ENCODE results near the gene DAB2IP. TPM values are rescaled to one million over a fixed set of nuclear protein-coding genes. Genes with fewer than 3 reads are reported as not detected.
A peak's percentile ranks its signal among the peaks of the same experiment; 100 is the strongest.

Gene DAB2IP
- total RNA-seq, 1 donor from 2014 or later: 71.6 TPM

DNA sequence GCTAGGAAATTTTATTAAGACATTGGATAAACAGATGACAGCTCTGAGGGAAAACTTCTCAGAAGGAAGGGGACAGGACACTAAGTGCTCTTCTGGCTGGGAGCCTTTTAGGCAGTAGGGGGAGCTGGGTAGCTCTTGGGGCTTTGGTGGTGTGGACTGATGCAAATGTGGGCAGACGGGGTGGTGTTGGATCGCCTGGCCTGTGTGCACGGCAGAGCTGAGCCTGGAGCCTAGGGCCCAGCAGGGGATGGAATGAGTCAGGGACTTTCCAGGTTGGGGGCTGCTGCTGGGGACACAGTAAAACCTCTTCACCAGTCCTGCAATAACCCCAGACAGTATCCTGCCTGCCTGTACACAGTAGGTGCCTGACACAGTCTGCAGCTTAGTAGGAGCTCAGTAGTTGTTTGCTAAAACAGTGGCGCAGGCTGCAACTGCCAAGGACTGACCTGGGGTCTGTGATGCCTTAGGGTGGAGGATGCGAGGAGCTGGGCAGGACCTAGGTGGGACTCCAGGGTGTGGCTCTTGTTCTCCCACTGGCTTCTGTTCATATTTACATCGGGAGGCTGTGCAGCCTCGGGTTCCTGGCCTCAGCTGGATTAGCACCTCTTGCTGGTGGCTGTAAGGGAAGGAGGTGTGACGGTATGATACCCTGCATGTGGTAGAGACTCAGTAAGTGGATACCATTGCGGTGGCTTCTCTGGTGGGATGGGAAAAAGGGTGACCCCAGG lies 83.8 kb downstream of the DAB2IP start:
- Histone ChIP-seq H3K4me1 (peaks cover 39 to 62% of the 10 kb centered on the region in 2 donors), H3K36me3 (no peaks in the 10 kb centered on the region), H3K4me3 (peak overlapping the region; percentile 45 to 66), H3K27ac (peak overlapping the region; percentile 91 to 94), H3K9me3 (no peaks in the 10 kb centered on the region), H3K27me3 (no peaks in the 10 kb centered on the region)
- DNase-seq (ENCODE audit: low spot score in 2 of 2): no peak
- TF ChIP-seq, protein P1, sequence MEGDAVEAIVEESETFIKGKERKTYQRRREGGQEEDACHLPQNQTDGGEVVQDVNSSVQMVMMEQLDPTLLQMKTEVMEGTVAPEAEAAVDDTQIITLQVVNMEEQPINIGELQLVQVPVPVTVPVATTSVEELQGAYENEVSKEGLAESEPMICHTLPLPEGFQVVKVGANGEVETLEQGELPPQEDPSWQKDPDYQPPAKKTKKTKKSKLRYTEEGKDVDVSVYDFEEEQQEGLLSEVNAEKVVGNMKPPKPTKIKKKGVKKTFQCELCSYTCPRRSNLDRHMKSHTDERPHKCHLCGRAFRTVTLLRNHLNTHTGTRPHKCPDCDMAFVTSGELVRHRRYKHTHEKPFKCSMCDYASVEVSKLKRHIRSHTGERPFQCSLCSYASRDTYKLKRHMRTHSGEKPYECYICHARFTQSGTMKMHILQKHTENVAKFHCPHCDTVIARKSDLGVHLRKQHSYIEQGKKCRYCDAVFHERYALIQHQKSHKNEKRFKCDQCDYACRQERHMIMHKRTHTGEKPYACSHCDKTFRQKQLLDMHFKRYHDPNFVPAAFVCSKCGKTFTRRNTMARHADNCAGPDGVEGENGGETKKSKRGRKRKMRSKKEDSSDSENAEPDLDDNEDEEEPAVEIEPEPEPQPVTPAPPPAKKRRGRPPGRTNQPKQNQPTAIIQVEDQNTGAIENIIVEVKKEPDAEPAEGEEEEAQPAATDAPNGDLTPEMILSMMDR (IDR thresholded peaks at IDR 0.05): peak in 2 of 3 experiments; percentile 17 to 45
- intact Hi-C loops (cut with DNase I): no loop called here

DNA sequence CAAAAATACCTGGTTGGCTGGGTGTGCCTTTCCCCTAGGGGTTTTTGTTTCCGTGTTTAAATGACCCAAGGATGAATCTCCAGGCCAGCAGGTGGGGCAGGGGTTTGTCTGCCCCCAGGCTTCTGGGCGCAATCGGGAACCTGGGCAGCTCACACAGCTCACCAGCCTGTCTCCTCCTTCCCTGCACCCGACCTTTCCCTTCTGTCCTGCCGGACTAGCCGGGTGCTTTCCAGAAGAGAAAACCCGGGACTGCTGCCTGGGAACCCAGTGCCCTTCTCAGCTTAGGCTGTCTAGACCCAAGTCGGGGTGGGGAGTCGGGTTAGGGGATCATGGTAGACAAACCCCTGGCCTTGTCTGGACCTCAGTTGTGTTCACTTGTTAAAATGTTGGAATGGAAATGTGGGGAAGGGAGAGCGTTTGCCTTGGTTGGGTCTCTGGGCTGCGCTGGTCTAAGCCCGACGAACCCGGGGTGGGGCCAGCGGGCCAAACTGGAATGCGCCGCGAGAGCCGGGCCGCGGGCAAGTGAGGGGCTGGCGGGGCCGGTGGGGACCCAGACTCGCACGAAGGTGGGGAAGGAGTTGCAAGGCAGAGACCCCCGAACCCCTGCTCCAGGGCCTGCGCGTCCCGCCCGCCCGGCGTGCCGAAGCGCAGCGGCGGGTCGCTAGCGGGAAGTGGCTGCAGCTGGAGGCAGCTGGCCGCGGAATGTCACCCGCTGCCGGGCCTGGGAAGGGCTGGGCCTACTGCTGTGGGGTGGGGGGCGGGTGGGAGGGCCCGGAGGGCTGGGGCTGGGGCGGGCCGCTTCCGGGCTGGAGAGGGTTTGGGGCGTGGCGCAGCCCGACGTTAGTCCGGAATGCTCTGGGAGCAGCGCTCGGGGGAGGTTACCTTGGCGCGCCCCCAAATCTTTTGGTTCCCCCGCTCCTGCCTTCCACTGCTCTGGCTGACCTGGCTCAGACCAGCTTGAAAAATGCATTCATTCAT lies 84.6 kb downstream of the DAB2IP start:
- Histone ChIP-seq H3K36me3 (no peaks in the 10 kb centered on the region), H3K27me3 (no peaks in the 10 kb centered on the region), H3K4me3 (peak overlapping the region; percentile 45 to 66), H3K4me1 (peaks cover 38 to 57% of the 10 kb centered on the region in 2 donors), H3K9me3 (no peaks in the 10 kb centered on the region), H3K27ac (peak overlapping the region; percentile 91 to 94)
- peak in 1 of 2 donors; percentile 84 for DNase-seq (ENCODE audit: low spot score in 2 of 2)
- TF ChIP-seq, protein P1 (IDR thresholded peaks at IDR 0.05): no peak
- intact Hi-C loops (cut with DNase I): no loop called here

DNA sequence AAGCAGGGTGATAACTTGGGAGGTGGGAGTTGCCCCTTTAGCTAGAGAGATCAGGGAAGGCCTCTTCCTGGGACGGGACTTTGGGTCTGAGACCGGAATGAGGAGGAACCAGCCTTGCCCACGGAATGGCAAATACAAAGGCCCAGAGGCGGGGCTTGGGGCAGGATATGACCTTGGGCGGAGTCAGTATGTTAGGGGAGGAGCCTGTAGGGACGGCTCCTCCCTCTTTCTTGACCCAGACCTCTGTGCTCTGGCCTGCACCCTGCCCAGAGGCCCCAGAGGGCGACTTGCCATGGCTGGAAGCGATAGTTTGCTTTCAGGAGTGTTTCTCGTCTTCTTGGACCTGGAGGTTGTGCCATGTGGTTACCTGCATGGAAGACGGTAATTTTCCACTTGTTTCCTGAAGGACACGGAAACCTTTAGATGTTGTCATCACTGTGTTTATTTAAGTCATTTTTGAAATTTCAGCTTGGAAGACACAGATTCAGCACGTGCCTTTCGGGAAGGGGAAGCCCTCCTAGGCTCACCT lies 85.6 kb downstream of the DAB2IP start:
- TF ChIP-seq, protein P1 (IDR thresholded peaks at IDR 0.05): no peak
- Histone ChIP-seq H3K4me3 (peak overlapping the region; percentile 18 to 66), H3K4me1 (peaks cover 31 to 53% of the 10 kb centered on the region in 2 donors), H3K36me3 (no peaks in the 10 kb centered on the region), H3K27ac (peak overlapping the region; percentile 91 to 94), H3K27me3 (no peaks in the 10 kb centered on the region), H3K9me3 (no peaks in the 10 kb centered on the region)
- no peak for DNase-seq (ENCODE audit: low spot score in 2 of 2)
- intact Hi-C loops (cut with DNase I): no loop called here

DNA sequence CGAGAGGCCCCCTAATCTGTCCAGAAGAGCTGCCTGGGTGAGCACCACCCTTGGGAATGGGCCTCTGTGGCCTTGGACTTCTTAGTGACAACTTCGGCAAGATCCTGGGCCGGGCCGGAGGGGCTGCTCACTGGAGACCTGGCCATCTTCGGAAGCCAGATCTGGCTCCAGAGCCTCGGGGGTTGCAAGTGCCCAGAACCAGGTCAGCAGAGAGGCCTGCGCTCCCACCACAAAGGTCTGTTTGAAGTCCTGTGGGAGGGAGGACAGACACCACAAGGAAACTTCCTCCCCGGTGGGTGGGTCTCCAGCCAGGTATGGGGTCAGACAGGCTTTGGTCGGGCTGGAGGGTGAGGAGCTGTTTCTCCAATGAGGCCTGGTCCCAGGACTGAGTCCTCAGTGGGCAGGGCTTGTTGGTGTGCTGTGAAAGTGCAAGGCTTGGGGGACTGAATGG lies 86.1 kb downstream of the DAB2IP start:
- no peaks in the 10 kb centered on the region for H3K27me3 ChIP-seq
- H3K4me1 ChIP-seq: peaks cover 32 to 56% of the 10 kb centered on the region in 2 donors
- H3K4me3 ChIP-seq: peak overlapping the region in 1 of 2 donors; percentile 18
- TF ChIP-seq, protein P1 (IDR thresholded peaks at IDR 0.05): no peak
- H3K27ac ChIP-seq: peak overlapping the region; percentile 91 to 94
- intact Hi-C loops (cut with DNase I): no loop called here
- DNase-seq (ENCODE audit: low spot score in 2 of 2): no peak
- no peaks in the 10 kb centered on the region for H3K36me3 ChIP-seq
- no peaks in the 10 kb centered on the region for H3K9me3 ChIP-seq

DNA sequence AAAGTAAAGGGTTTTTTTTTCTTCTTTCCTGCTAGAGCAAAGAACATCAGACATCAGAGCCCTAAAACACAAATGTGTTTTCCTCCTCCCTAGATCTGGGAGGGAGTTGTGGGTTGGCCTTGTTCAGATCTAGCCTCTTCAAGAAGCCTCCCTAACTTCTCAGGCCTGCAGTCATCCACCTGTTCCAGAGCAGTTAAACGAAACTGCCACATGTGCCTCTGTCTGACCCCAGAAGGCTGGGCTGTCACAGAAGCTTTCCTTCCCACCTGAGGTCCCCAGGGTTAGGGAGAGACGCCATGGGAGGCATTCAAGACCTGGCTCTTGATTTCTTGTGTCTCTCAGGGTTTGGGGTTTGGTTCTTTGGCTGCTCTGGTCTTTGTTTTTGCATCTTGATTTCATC lies 87.0 kb downstream of the DAB2IP start:
- TF ChIP-seq, protein P1 (IDR thresholded peaks at IDR 0.05): no peak
- Histone ChIP-seq H3K4me1 (peaks cover 38 to 63% of the 10 kb centered on the region in 2 donors), H3K27ac (peak overlapping the region; percentile 91 to 94), H3K36me3 (no peaks in the 10 kb centered on the region), H3K27me3 (no peaks in the 10 kb centered on the region), H3K9me3 (no peaks in the 10 kb centered on the region), H3K4me3 (no peak overlapping the region)
- no peak for DNase-seq (ENCODE audit: low spot score in 2 of 2)
- intact Hi-C loops (cut with DNase I): no loop called here
